Right ventricle myocardium inferior (tissue), 1 donor: ENCODE results near the gene MFSD2B. TPM values are rescaled to one million over a fixed set of nuclear protein-coding genes. Genes with fewer than 3 reads are reported as not detected.
"Not testable (repeated sequence)": the region's sequence is repeated elsewhere in the genome, so short reads cannot be mapped to it uniquely, and the experiment has no call there.

Source experiments
- ATAC-seq: fragments of 200-7000 bp; cut with Tn5 transposase; one replicate; pipeline ENCODE4 v1.9.1; 2020; ENCODE audit warnings: mild to moderate bottlenecking, moderate library complexity
- DNase-seq: peaks from one replicate; pipeline ENCODE4 v3.0.0; 2021; ENCODE audit errors: missing footprints
- intact Hi-C: fragments of 100-400 bp; cut with DNase I; formaldehyde crosslinking; loops from one replicate; pipeline ENCODE4 v1.11.0; 2022
- long read RNA-seq: library from polyadenylated mRNA; unstranded; transcript quantifications from one replicate; pipeline ENCODE4 v2.0.0, GENCODE V29; 2021
- total RNA-seq: library from RNA; stranded (reverse); fragmentation: NEBNext Ultra II Directional; extraction: Animal tissue kit (Norgen Biotek cat#: 25700); gene quantifications from one replicate; pipeline ENCODE4 v1.2.1, GENCODE V29; 2021
- donor health status: DM: no; HTN: yes; CAD: no; lungs with severe emphysema.

The MFSD2B gene
- total RNA-seq, result not detected
- long read RNA-seq, result 0 reads

GRCh38 chr2:24009680-24010476 is at the start of gene MFSD2B:
Gene MFSD2B (plus strand): TSS chr2:24010085. CDS start chr2:24010097, 12 bp downstream.
- intact Hi-C loops, result no loop called here
- DNase-seq (no peak), ATAC-seq (peak; percentile 16)

- no peak for ATAC-seq
- intact Hi-C loops, result no loop called here
- DNase-seq, result no peak
Observed at GRCh38 chr2:23967846-23968245, 42.0 kb upstream of the MFSD2B start.

- intact Hi-C loops, result no loop called here
- DNase-seq, result no peak
- ATAC-seq, result no peak
Observed at GRCh38 chr2:23976883-23977282, 33.0 kb upstream of the MFSD2B start.

- intact Hi-C loops, result no loop called here
- ATAC-seq (no peak), DNase-seq (no peak)
Observed at GRCh38 chr2:23988371-23988770, 21.5 kb upstream of the MFSD2B start.

- ATAC-seq (no peak), DNase-seq (no peak)
- intact Hi-C loops, result no loop called here
Observed at GRCh38 chr2:23992931-23993330, 17.0 kb upstream of the MFSD2B start.

GRCh38 chr2:23993736-23994269 is 16.1 kb upstream of the MFSD2B start:
- ATAC-seq, result no peak
- intact Hi-C loops, result no loop called here
- no peak for DNase-seq

GRCh38 chr2:23994567-23994966 is 15.3 kb upstream of the MFSD2B start:
- ATAC-seq, result no peak
- intact Hi-C loops, result no loop called here
- DNase-seq, result no peak

- DNase-seq (no peak), ATAC-seq (no peak)
- intact Hi-C loops, result no loop called here
Observed at GRCh38 chr2:24007693-24008092, 2.2 kb upstream of the MFSD2B start.

GRCh38 chr2:24008672-24009366 is 1.1 kb upstream of the MFSD2B start:
- DNase-seq (no peak), ATAC-seq (no peak)
- intact Hi-C loops, result no loop called here

- intact Hi-C loops, result no loop called here
- no peak for DNase-seq
- no peak for ATAC-seq
Observed at GRCh38 chr2:24009367-24009679, 562 bp upstream of the MFSD2B start.

- peak; percentile 3 for ATAC-seq
- intact Hi-C loops, result no loop called here
- DNase-seq, result no peak
Observed at GRCh38 chr2:24010477-24011249, 778 bp downstream of the MFSD2B start.

GRCh38 chr2:24011250-24012104 is 1.6 kb downstream of the MFSD2B start:
- intact Hi-C loops, result no loop called here
- ATAC-seq (no peak), DNase-seq (no peak)

GRCh38 chr2:24012521-24013188 is 2.8 kb downstream of the MFSD2B start:
- DNase-seq (no peak), ATAC-seq (no peak)
- intact Hi-C loops, result no loop called here

- not testable (repeated sequence) for ATAC-seq
Observed at GRCh38 chr2:24014902-24015301, 5.0 kb downstream of the MFSD2B start.

GRCh38 chr2:24015562-24016375 is 5.9 kb downstream of the MFSD2B start:
- ATAC-seq (no peak), DNase-seq (no peak)
- intact Hi-C loops, result no loop called here

More at GRCh38 chr2:24014902-24015301, 5.0 kb downstream of the MFSD2B start:
- intact Hi-C loops, DNase-seq: not testable (repeated sequence)

- ATAC-seq (no peak), DNase-seq (no peak)
- intact Hi-C loops, result no loop called here
Observed at GRCh38 chr2:24016376-24016761, 6.5 kb downstream of the MFSD2B start.
